Upper lobe of left lung (tissue), 4 donors: ENCODE results near the gene HSDL1.

Experiments
- CTCF ChIP-seq, 6 experiments: fragments of 450-650 bp in 4 of 6; fragments of 200-600 bp in 2 of 6; sonication (generic) in 2 of 6; IDR thresholded peaks; one replicate each; pipeline ENCODE4 v1.5.1; 2016 to 2019; ENCODE audit warnings: antibody characterized with exemption in 6 of 6
- EP300 ChIP-seq, 4 donors: sonication (generic); formaldehyde crosslinking; IDR thresholded peaks; one replicate each; pipeline ENCODE4 v1.5.1; 2017; ENCODE audit warnings: antibody characterized with exemption in 4 of 4, control low read depth in 2 of 4
- POLR2A ChIP-seq, 4 donors: fragments of 450-650 bp; IDR thresholded peaks; one replicate each; pipeline ENCODE4 v1.5.1; 2016 to 2017; ENCODE audit warnings: antibody characterized with exemption in 4 of 4, mild to moderate bottlenecking in 2 of 4
- POLR2AphosphoS5 ChIP-seq, 2 donors: sonication (generic); formaldehyde crosslinking; IDR thresholded peaks; one replicate each; pipeline ENCODE4 v1.5.1; 2017; ENCODE audit warnings: antibody characterized with exemption in 2 of 2

GRCh38 chr16:84178892-84179611 is 34.1 kb upstream of the HSDL1 start:
- no peak for TF ChIP-seq CTCF (IDR thresholded peaks at IDR 0.05)
- TF ChIP-seq POLR2A (IDR thresholded peaks at IDR 0.05) = no peak
- no peak for TF ChIP-seq POLR2AphosphoS5 (IDR thresholded peaks at IDR 0.05)
- TF ChIP-seq EP300 (IDR thresholded peaks at IDR 0.05) = no peak
